LNCAP (cell line): Measurements from ENCODE around the gene DNAAF8.

Experiments used
- TF ChIP-seq, protein P1 (sequence below): fragments of 450-650 bp; IDR thresholded peaks from 2 replicates; pipeline ENCODE4 v1.5.1; 2017; ENCODE audit warnings: mild to moderate bottlenecking

DNAAF8 gene

DNA sequence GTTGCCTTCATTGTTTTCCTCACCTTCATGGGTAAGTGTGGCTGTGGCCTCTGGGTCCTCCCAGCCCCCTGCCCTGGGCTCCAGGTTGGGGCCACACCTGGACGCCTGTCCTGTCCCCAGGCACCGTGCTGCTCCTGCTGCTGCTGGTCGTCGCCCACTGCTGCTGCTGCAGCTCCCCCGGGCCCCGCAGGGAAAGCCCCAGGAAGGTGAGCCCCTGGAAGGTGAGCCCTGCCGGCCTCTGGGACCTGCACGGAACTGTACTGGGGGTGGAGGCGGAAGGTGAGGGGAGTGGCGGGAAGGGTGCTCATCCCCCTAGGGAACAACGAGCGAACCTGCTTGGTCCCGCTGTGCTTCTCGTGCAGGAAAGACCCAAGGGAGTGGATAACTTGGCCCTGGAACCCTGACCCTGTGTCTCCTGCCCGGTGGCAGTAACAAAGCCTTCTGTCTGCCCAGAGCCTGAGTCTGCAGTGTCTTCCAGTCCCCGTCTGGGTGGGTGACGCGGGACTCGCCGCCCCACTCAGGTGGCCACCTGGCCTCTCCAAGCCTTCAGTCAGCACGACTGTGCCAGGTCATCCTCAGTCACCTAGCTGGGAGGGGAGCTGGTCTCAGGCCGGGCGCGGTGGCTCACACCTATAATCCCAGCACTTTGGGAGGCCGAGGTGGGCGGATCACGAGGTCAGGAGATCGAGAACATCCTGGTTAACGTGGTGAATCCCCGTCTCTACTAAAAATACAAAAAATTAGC, 61.7 kb downstream of the DNAAF8 start:
- TF ChIP-seq, protein P1, sequence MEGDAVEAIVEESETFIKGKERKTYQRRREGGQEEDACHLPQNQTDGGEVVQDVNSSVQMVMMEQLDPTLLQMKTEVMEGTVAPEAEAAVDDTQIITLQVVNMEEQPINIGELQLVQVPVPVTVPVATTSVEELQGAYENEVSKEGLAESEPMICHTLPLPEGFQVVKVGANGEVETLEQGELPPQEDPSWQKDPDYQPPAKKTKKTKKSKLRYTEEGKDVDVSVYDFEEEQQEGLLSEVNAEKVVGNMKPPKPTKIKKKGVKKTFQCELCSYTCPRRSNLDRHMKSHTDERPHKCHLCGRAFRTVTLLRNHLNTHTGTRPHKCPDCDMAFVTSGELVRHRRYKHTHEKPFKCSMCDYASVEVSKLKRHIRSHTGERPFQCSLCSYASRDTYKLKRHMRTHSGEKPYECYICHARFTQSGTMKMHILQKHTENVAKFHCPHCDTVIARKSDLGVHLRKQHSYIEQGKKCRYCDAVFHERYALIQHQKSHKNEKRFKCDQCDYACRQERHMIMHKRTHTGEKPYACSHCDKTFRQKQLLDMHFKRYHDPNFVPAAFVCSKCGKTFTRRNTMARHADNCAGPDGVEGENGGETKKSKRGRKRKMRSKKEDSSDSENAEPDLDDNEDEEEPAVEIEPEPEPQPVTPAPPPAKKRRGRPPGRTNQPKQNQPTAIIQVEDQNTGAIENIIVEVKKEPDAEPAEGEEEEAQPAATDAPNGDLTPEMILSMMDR = no peak

GRCh38 chr16:4796982-4797804, 62.9 kb downstream of the DNAAF8 start:
- TF ChIP-seq, protein P1 = no peak

DNA sequence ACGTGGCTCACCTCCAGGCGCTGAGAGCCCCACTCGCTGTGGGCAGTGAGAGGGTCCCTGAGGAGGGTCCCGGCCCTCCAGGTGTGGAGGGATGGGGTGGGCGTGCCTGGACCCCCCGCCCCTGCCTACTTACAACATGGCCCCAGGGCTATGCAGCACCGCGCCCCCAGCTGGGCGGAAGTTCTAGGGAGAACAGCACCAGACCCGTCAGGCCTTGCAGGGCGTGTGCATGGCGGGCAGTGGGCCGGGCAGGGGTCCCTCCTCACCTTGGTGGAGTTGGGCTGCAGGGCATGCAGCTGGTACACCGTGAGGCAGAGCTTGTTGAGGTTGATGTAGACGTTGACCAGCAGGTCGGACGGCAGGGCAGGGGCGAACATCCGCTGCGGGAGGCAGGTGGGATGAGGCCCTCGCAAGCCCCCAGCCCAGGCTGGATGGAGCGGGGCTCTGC, 63.5 kb downstream of the DNAAF8 start:
- TF ChIP-seq, protein P1 = no peak

DNA sequence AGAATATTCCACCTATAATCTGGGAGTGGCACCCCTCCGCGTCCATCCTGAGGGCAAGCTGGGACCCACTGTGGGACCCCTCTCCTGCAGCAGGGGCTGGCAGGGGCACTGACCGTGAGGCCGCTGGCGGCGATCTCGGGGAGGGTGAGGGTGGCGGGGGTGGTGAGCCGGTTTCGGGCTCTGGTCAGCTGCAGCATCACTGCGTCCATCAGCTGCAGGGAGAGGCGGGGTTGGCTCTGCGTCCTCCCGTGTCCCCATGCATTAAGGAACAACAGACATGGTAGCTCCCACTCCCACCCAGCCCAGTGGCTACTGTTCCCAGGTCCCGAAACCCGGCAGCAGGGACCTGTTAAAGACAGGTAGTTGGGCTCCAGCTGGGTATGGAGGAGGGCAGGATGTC, 64.1 kb downstream of the DNAAF8 start:
- TF ChIP-seq, protein P1 = no peak
